HT1080 (cell line): ENCODE measurements around the gene DTNA. TPM values are rescaled to one million over a fixed set of nuclear protein-coding genes. Genes with fewer than 3 reads are reported as not detected.

ENCODE experiments used
- DNase-seq: peaks from one replicate; pipeline ENCODE4 v3.0.0-alpha.2; 2015; ENCODE audit warnings: low read depth
- total RNA-seq: library from RNA; depleted of rRNA; stranded (reverse); fragments of >200 nt; shearing (Covaris generic); gene quantifications from 2 replicates; pipeline ENCODE4 v1.2.3, GENCODE V29; 2014

The DTNA gene
- total RNA-seq, 1 experiment from 2014 or later = 15.8 TPM

DNA sequence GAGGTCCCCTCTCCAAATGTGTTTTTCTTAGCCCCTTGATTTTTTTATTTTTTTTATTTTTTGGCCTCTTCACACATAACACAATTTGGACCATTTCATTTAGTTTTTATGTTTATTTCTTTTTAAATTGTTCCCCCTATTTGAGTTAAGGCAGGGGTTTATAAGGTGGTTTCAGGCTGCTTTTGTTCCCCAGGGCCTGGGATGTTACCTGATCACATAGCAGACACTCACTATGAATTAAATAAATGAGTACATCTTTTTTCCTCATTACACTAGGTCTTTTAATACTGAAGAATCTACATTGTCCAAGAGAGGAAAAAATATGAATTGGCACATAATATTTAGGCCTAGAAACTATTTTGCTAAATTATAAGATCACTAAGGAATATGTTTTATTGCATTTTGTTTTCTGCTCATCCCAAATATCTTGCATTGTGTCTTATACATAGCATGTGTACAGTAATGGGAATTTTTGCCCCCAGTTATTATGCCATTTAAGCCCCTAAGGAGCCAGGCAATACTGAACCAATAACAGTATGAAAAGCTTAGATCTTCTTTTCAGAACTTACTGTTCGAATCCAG is 218.7 kb downstream of the DTNA start:
- no peak for DNase-seq

DNA sequence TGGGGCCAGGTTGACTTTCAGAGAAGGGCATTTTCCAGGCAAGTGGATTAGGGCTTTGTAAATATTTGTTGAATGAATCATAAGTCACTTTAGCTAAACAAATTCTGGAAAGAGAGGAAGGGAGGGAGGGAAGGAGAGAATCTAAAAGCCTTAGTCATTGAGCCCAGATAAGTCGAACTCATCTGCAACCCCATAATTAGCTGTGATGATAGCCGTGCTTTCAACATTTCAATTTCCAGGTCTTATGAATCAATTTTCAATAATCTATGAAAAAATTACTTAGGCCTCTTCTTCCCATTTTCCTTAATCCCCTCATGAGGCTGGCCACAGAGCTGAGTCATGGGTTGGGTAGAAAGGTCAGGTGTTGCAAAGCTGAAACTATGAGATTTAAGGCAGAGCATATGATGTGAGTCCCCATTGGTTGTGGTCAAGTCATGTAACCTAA is 219.3 kb downstream of the DTNA start:
- peak; percentile 81 for DNase-seq

GRCh38 chr18:34932363-34932762 is 222.3 kb downstream of the DTNA start:
- no peak for DNase-seq

DNA sequence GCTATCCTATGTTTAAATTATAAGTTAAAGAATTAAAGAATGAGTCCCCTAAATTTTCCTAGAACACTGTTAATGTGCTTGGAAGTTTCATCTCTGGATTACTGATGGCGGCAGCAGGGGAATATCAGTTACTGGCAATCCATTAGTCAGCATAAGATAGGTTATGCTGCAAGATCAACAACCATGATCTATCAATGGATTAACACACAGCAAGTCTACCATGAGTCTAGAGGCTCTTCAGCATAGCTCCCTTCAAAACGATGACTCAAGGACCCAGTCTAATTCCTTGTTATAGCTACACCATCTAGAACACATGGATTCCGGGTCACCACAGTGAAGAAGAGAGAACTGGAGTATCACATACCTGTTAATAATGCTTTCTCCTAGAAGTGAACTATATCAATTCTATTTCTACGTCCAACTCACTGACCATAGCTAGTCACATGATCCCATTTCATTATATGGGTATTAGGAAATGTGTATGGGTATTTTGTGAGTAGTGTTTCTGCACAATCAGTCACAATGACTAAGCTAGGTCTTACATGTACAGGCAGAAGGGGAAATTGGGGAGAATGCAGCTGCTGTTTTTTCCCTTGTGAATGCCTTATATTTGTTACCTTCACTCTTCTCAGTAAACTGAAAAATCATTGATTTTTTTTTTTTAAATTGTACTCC is 222.8 kb downstream of the DTNA start:
- no peak for DNase-seq

DNA sequence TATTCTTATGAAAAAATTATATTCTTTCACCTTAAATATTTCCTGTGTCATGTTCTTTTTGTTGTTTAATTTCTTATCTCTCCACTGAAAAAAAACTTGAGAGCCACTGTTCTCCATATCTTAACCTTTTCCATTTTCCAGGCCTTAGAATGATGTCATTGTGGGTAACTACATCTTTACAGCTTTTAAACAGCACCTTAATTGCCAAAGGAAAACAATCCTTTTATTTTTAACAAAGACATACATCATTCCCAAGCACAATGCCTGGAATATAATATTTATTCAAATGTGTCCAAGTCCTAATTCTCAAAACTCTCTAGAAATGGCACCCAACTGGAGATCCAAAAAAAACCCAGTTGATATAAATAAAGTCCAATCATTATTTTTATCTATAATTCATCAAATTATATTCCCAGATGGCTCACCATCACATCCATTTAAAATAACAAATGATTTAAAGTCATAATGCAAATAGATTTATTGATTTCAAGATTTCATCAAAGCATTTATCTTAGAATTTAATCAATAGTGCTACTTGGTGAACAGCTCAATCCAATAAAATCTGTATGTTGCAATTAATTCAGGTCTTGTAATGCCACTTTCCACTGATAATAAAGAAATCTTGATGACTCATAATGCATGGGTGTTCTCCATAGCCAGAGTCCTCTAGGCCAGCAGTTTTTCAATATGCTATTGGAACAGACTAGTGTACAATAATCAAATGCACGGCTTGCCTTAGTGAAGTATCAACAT is 224.0 kb downstream of the DTNA start:
- DNase-seq = no peak

GRCh38 chr18:34936772-34937171 is 226.7 kb downstream of the DTNA start:
- DNase-seq = no peak

- DNase-seq = no peak
Measured at GRCh38 chr18:34938090-34938489, 228.0 kb downstream of the DTNA start.
